NK-92 (cell line): Measurements from ENCODE around the gene FBRSL1.
A peak's percentile ranks its signal among the peaks of the same experiment; 100 is the strongest.
"Not testable (repeated sequence)": the region's sequence is repeated elsewhere in the genome, so short reads cannot be mapped to it uniquely, and the experiment has no call there.

Experiments used
- DNase-seq: peaks from one replicate; lab custom pipeline; 2025; ENCODE audit not compliant: unreplicated experiment; lab: John Stamatoyannopoulos, UW

The FBRSL1 gene

GRCh38 chr12:132489602-132490266 lies at the start of gene FBRSL1:
TSS of gene FBRSL1 (plus strand) at chr12:132490151.
- DNase-seq: peak; percentile 67

GRCh38 chr12:132440420-132440819 lies 49.5 kb upstream of the FBRSL1 start:
- DNase-seq: not testable (repeated sequence)

GRCh38 chr12:132441871-132442863 lies 47.8 kb upstream of the FBRSL1 start:
- DNase-seq: no peak

GRCh38 chr12:132443091-132443490 lies 46.9 kb upstream of the FBRSL1 start:
- no peak for DNase-seq

GRCh38 chr12:132444283-132444682 lies 45.7 kb upstream of the FBRSL1 start:
- DNase-seq: no peak

GRCh38 chr12:132444957-132445883 lies 44.7 kb upstream of the FBRSL1 start:
- DNase-seq: no peak

- no peak for DNase-seq
Measured at GRCh38 chr12:132445884-132446632, 43.9 kb upstream of the FBRSL1 start.

- no peak for DNase-seq
Measured at GRCh38 chr12:132446633-132447326, 43.2 kb upstream of the FBRSL1 start.

GRCh38 chr12:132447327-132447720 lies 42.6 kb upstream of the FBRSL1 start:
- no peak for DNase-seq

GRCh38 chr12:132447731-132448462 lies 42.1 kb upstream of the FBRSL1 start:
- DNase-seq: no peak

- DNase-seq: no peak
Measured at GRCh38 chr12:132448463-132448820, 41.5 kb upstream of the FBRSL1 start.

GRCh38 chr12:132449565-132450417 lies 40.2 kb upstream of the FBRSL1 start:
- DNase-seq: no peak

- DNase-seq: no peak
Measured at GRCh38 chr12:132450418-132451171, 39.4 kb upstream of the FBRSL1 start.

GRCh38 chr12:132451172-132451835 lies 38.6 kb upstream of the FBRSL1 start:
- DNase-seq: no peak

- DNase-seq: no peak
Measured at GRCh38 chr12:132451836-132452195, 38.1 kb upstream of the FBRSL1 start.

GRCh38 chr12:132452596-132453350 lies 37.2 kb upstream of the FBRSL1 start:
- no peak for DNase-seq
